SK-N-SH (cell line): ENCODE data around the gene ERGIC1. TPM values are rescaled to one million over a fixed set of nuclear protein-coding genes. Genes with fewer than 3 reads are reported as not detected.

Experiments used
- CTCF ChIA-PET: fragments of 300-600, 350-600 bp; formaldehyde crosslinking; extraction: SDS; loops from one replicate; lab custom pipeline; 2021; lab: Yijun Ruan, JAX
- POLR2A ChIA-PET: fragments of 350-600 bp; sonication (Branson Sonifier 250); formaldehyde crosslinking; extraction: SDS; loops from one replicate; lab custom pipeline; 2020; ENCODE audit warnings: antibody characterized with exemption, inconsistent platforms; lab: Yijun Ruan, JAX
- DNase-seq: peaks from one replicate; pipeline ENCODE4 v3.0.0; 2012
- H2AFZ ChIP-seq: fragments of 200-600 bp; sonication (generic); 2 replicates; pipeline ENCODE4 v1.8.1; 2016; ENCODE audit warnings: antibody characterized with exemption, mild to moderate bottlenecking, low read depth
- H3F3A ChIP-seq: fragments of 200-600 bp; sonication (generic); replicated peaks from 2 replicates; pipeline ENCODE3; 2016; ENCODE audit warnings: antibody characterized with exemption, mild to moderate bottlenecking; ENCODE audit not compliant: insufficient read depth
- H3K27ac ChIP-seq, 2 experiments: fragments of 200-500 bp in 1 of 2; fragments of 200-600 bp in 1 of 2; sonication (Bioruptor generic) in 1 of 2; sonication (generic), shearing (Covaris generic) in 1 of 2; 2 replicates each; pipeline versions ENCODE4 v1.5.1 to v1.6.1; 2014 to 2016; ENCODE audit warnings: low read depth in 2 of 2, inconsistent platforms in 1 of 2, low read length in 1 of 2, mild to moderate bottlenecking in 1 of 2, mixed read lengths in 1 of 2
- H3K27me3 ChIP-seq: fragments of 200-600 bp; sonication (generic), shearing (Covaris generic); 2 replicates; pipeline ENCODE4 v1.6.1; 2016; ENCODE audit warnings: mixed run types; ENCODE audit not compliant: insufficient read depth
- H3K36me3 ChIP-seq, 2 experiments: fragments of 200-500 bp in 1 of 2; fragments of 200-600 bp in 1 of 2; sonication (Bioruptor generic) in 1 of 2; sonication (generic) in 1 of 2; replicated peaks in 1 of 2; 2 replicates each; pipeline versions ENCODE3 to v1.5.1; 2014 to 2016; ENCODE audit warnings: low read length in 1 of 2, mild to moderate bottlenecking in 1 of 2; ENCODE audit not compliant: insufficient read depth in 2 of 2, control insufficient read depth in 1 of 2
- H3K4me1 ChIP-seq, 2 experiments: fragments of 200-500 bp in 1 of 2; fragments of 200-600 bp in 1 of 2; sonication (Bioruptor generic) in 1 of 2; sonication (generic), shearing (Covaris generic) in 1 of 2; 2 replicates each; pipeline versions ENCODE4 v1.5.1 to v1.6.1; 2014 to 2016; ENCODE audit warnings: low read depth in 1 of 2, low read length in 1 of 2, mixed run types in 1 of 2; ENCODE audit not compliant: insufficient read depth in 2 of 2, control insufficient read depth in 1 of 2
- H3K4me2 ChIP-seq: fragments of 200-600 bp; sonication (generic), shearing (Covaris generic); 2 replicates; pipeline ENCODE4 v1.6.1; 2017; ENCODE audit warnings: mixed run types
- H3K4me3 ChIP-seq, 2 experiments: fragments of 200-500 bp in 1 of 2; fragments of 200-600 bp in 1 of 2; sonication (Bioruptor generic) in 1 of 2; sonication (generic), shearing (Covaris generic) in 1 of 2; 2 replicates each; pipeline versions ENCODE4 v1.5.1 to v1.8.1; 2014 to 2016; ENCODE audit warnings: low read depth in 2 of 2, inconsistent platforms in 1 of 2, low read length in 1 of 2, mild to moderate bottlenecking in 1 of 2, mixed read lengths in 1 of 2, moderate library complexity in 1 of 2
- H3K79me2 ChIP-seq: fragments of 200-600 bp; sonication (generic); 2 replicates; pipeline ENCODE4 v1.8.1; 2017; ENCODE audit warnings: mild to moderate bottlenecking; ENCODE audit not compliant: insufficient read depth
- H3K9ac ChIP-seq: fragments of 200-600 bp; sonication (generic); 2 replicates; pipeline ENCODE4 v1.6.1; 2017; ENCODE audit warnings: mixed run types
- H3K9me2 ChIP-seq: fragments of 200-600 bp; sonication (generic); 2 replicates; pipeline ENCODE4 v1.6.1; 2017; ENCODE audit warnings: mixed run types
- H3K9me3 ChIP-seq: fragments of 200-600 bp; sonication (generic); 2 replicates; pipeline ENCODE4 v1.6.1; 2017; ENCODE audit warnings: mixed run types, mild to moderate bottlenecking, moderate library complexity
- H4K20me1 ChIP-seq: fragments of 200-600 bp; sonication (generic); 2 replicates; pipeline ENCODE4 v1.6.1; 2017; ENCODE audit warnings: mild to moderate bottlenecking, mixed run types; ENCODE audit not compliant: insufficient read depth
- CHD2 ChIP-seq: fragments of 150-350 bp; IDR thresholded peaks from 2 replicates; pipeline ENCODE4 v1.6.1; 2018; ENCODE audit warnings: low read length; ENCODE audit not compliant: partially characterized antibody
- ELF1 ChIP-seq: IDR thresholded peaks from 2 replicates; pipeline ENCODE4 v1.4.0; 2012
- EP300 ChIP-seq, 2 experiments: IDR thresholded peaks; 2 replicates each; pipeline versions ENCODE4 v1.4.0 to v1.6.1; 2012; ENCODE audit warnings: borderline replicate concordance in 1 of 2, low read depth in 1 of 2, low read length in 1 of 2
- EZH2phosphoT487 ChIP-seq: fragments of 200-600 bp; sonication (generic); IDR thresholded peaks from 2 replicates; pipeline ENCODE4 v1.6.1; 2017; ENCODE audit warnings: low read depth, mixed run types, mild to moderate bottlenecking, antibody characterized with exemption, moderate library complexity, borderline replicate concordance
- FOXJ3 ChIP-seq: sonication (generic); formaldehyde crosslinking; IDR thresholded peaks from 2 replicates; pipeline ENCODE4 v1.5.1; 2020; ENCODE audit warnings: mild to moderate bottlenecking, missing genetic modification reagents
- JUND ChIP-seq: IDR thresholded peaks from 2 replicates; pipeline ENCODE4 v1.4.0; 2012
- MAX ChIP-seq: IDR thresholded peaks from 2 replicates; pipeline ENCODE4 v1.4.0; 2012; ENCODE audit warnings: low read depth
- MXI1 ChIP-seq: IDR thresholded peaks from 2 replicates; pipeline ENCODE4 v1.6.1; 2012; ENCODE audit warnings: mild to moderate bottlenecking, low read depth, low read length, improper control_type of control experiment
- NFIC ChIP-seq: IDR thresholded peaks from 2 replicates; pipeline ENCODE4 v1.4.0; 2012; ENCODE audit warnings: borderline replicate concordance
- NRF1 ChIP-seq: IDR thresholded peaks from 2 replicates; pipeline ENCODE4 v1.6.1; 2012; ENCODE audit warnings: low read depth, mild to moderate bottlenecking, low read length
- PBX3 ChIP-seq: IDR thresholded peaks from 2 replicates; pipeline ENCODE4; 2012
- RAD21 ChIP-seq: IDR thresholded peaks from 2 replicates; pipeline ENCODE4 v1.6.1; 2012; ENCODE audit warnings: mild to moderate bottlenecking, low read length
- RXRA ChIP-seq: IDR thresholded peaks from 2 replicates; pipeline ENCODE4 v1.4.0; 2012; ENCODE audit warnings: low read depth, mild to moderate bottlenecking, borderline replicate concordance
- SIN3A ChIP-seq: IDR thresholded peaks from 2 replicates; pipeline ENCODE4 v1.6.1; 2012; ENCODE audit warnings: low read depth, mild to moderate bottlenecking, low read length, moderate library complexity, borderline replicate concordance
- TCF12 ChIP-seq: IDR thresholded peaks from 2 replicates; pipeline ENCODE4 v1.4.0; 2012
- TEAD4 ChIP-seq: IDR thresholded peaks from 2 replicates; pipeline ENCODE4 v1.4.0; 2012; ENCODE audit warnings: mild to moderate bottlenecking, borderline replicate concordance; ENCODE audit not compliant: insufficient read depth
- USF2 ChIP-seq: fragments of 150-350 bp; IDR thresholded peaks from 2 replicates; pipeline ENCODE4 v1.6.1; 2017; ENCODE audit warnings: antibody characterized with exemption, low read length, low read depth, borderline replicate concordance
- ZBTB33 ChIP-seq: IDR thresholded peaks from 2 replicates; pipeline ENCODE4 v1.4.0; 2012; ENCODE audit warnings: low read depth, borderline replicate concordance
- WGBS: methylation state at CpG from one replicate; pipeline ENCODE4 v1.1.6; 2017; ENCODE audit warnings: low lambda C conversion rate; 5-methylcytosine and 5-hydroxymethylcytosine counted together
- polyA plus RNA-seq, 3 experiments: library from polyadenylated mRNA; depleted of rRNA; stranded (reverse); fragments of >200 nt; gene quantifications; 2 replicates each; pipeline ENCODE4 v1.2.3, GENCODE V29; 2012

The ERGIC1 gene
- polyA plus RNA-seq, 1 of the 3 experiments (the other 2 are of a cell fraction) = 101 TPM

GRCh38 chr5:172920447-172920849 is 86.4 kb downstream of the ERGIC1 start (continued):
- TF ChIP-seq TCF12 = peak; percentile 89
- no peak for TF ChIP-seq NRF1
- peak; percentile 77 for TF ChIP-seq JUND
- TF ChIP-seq MAX = peak; percentile 93
- peak; percentile 79 for TF ChIP-seq RXRA
- TF ChIP-seq NFIC = 0 out of 2 replicates have a peak, but pooled peaks have one; percentile 37
- TF ChIP-seq SIN3A = no peak
- TF ChIP-seq RAD21 = no peak
- no peak for TF ChIP-seq EZH2phosphoT487
- TF ChIP-seq USF2 = no peak
- no peak for TF ChIP-seq ELF1
- TF ChIP-seq TEAD4 = no peak
- peak; percentile 82 for TF ChIP-seq PBX3
- no peak for TF ChIP-seq CHD2
- no peak for TF ChIP-seq FOXJ3 (CRISPR knock-in tag)

- H3K9ac ChIP-seq = no peak overlapping the region
- no peak for DNase-seq
- TF ChIP-seq RAD21 (no peak), TCF12 (no peak), EZH2phosphoT487 (no peak), MXI1 (no peak), EP300 (IDR thresholded peaks at IDR 0.05; ENCODE audit: borderline replicate concordance in 1 of 2, low read depth in 1 of 2, low read length in 1 of 2) (no peak), ZBTB33 (no peak)
- WGBS = 96% methylated on average over 11 of the region's 12 CpGs
- ChIA-PET POLR2A (no interaction called here), CTCF (interaction anchor here (1.2 to 23.2 kb wide), 3 partner anchors 11 to 211 kb away, joined by 3 to 508 read pairs (median 24); partner anchors contain the start of gene DUSP1)
- no peaks in the 10 kb centered on the region for H4K20me1 ChIP-seq
- peaks cover 12% of the 10 kb centered on the region for H3F3A ChIP-seq
- H3K4me3 ChIP-seq = no peak overlapping the region
- H3K27ac ChIP-seq = peak overlapping the region in 1 of 2 experiments; percentile 91; a peak in 2 of 4 replicates
- H3K9me2 ChIP-seq = no peaks in the 10 kb centered on the region
- peaks cover 0 to 11% of the 10 kb centered on the region in 2 experiments; a peak in 2 of 4 replicates for H3K4me1 ChIP-seq
- H3K27me3 ChIP-seq = no peaks in the 10 kb centered on the region
- H3K79me2 ChIP-seq = no peaks in the 10 kb centered on the region
- no peak overlapping the region for H3K4me2 ChIP-seq
- no peaks in the 10 kb centered on the region for H3K9me3 ChIP-seq
- H2AFZ ChIP-seq = no peak overlapping the region
- H3K36me3 ChIP-seq = peaks cover 23 to 29% of the 10 kb centered on the region in 2 experiments
These were observed 86.9 kb downstream of the ERGIC1 start for GRCh38 chr5:172920995-172921394.
